Measurements from ENCODE around the gene ARHGEF17. TPM values are rescaled to one million over a fixed set of nuclear protein-coding genes. Genes with fewer than 3 reads are reported as not detected.

Gene ARHGEF17
- total RNA-seq, 1 donor from 2014 or later = 13.0 TPM

DNA sequence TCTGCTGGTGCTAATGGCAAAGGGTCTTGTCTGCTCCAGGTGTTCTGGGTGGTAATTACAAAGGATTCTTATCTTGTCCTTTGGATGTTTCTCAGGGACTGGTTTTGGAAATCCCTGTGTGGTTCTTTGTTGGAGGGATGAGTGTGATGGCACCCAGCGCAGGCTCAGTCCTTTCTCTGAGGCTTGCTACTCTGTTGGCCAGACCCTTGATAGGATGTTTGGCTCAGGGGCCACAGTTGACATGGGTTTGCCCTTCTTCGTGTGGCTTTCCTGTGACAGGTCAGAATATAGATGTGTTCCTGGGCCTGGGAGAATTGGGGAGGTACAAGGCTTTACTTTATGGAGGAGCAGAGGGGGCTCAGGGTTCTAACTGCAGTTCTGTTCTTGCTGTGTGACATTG, 4.0 kb downstream of the ARHGEF17 start:
- DNase-seq (ENCODE audit: low read depth, low spot score) = no peak

DNA sequence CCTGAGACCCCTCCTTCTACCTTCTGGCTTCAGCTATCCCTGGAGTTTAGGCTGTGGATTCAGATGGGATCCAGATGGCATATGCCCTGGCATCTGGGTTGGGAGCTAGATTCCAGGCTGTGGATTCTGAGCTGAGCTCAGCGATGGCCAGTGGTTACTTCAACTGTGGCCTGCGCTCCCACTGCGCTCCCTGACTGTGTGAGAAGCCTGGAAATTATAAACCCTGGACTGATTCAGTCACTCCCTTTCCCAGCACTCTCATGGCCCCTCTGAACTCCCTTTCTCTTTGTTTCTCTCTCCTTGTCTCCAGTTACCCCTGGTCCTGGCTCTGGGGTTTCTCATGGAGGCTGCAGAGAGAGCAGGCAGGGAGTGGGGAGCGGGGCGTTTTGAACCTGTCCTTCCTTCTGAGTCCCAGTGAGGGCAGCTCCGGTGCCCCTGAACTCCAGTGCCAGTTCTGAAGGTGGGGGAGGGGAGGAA, 4.8 kb downstream of the ARHGEF17 start:
- DNase-seq (ENCODE audit: low read depth, low spot score) = no peak

DNA sequence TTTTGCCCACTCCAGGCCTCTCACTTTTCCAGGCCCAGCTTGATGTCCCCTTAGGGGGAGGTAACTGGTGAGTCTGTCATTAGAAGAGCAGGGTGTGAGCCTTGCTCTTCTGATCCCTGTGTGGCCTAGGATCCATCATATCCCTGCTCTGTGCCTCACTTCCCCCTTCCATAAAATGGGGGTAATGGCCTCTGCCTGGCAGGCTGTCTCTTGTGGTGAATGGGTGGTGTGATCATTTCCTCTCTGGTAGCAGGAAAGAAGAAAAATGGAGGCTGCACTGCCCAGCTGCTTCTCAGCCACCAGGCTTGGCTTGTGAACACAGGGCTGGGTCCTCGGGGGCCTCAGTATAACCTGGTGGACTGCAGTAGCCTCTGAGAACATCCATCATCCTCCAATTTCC, 5.6 kb downstream of the ARHGEF17 start:
- no peak for DNase-seq (ENCODE audit: low read depth, low spot score)

DNA sequence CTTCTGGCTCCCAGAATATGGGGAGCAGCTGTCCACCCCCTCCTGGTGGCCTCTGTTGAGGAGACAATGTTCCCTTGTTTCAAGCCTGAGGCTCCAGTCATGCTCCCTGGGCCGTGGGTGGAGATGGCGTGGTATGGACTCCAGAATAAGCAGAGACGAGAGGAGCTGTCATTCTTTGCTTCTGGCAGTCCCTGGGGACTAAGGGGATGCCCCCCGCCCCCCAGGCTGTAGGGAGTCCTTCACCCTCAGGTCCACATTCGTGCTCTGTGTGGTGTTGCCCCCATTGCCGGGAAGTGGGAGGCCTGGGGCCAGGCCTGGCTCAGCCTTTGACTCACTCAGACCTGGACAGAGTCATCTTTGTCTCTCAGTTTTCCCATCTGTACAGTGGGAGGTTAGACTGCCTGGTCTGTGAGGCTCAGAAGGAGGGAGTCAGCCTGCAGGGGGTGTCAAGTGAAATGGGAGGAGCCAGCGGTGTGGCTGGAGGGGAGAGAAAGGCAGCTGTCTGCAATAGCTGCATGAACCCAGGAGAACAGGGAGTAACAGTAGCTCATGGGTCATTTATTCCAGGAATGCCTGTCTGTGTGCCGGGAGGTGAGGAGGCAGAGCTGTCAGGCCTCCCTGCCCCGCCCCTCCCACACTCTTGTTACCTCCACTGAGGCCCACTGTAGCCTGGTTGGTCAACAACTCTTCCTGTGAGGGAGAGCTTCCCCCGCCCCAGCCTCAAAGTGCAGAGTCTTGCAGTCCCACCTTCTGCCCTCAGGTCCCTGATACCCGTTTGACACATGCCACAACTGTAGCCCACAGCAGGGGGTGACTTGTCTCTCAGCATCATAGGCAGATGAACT, 6.3 kb downstream of the ARHGEF17 start:
- no peak for DNase-seq (ENCODE audit: low read depth, low spot score)

DNA sequence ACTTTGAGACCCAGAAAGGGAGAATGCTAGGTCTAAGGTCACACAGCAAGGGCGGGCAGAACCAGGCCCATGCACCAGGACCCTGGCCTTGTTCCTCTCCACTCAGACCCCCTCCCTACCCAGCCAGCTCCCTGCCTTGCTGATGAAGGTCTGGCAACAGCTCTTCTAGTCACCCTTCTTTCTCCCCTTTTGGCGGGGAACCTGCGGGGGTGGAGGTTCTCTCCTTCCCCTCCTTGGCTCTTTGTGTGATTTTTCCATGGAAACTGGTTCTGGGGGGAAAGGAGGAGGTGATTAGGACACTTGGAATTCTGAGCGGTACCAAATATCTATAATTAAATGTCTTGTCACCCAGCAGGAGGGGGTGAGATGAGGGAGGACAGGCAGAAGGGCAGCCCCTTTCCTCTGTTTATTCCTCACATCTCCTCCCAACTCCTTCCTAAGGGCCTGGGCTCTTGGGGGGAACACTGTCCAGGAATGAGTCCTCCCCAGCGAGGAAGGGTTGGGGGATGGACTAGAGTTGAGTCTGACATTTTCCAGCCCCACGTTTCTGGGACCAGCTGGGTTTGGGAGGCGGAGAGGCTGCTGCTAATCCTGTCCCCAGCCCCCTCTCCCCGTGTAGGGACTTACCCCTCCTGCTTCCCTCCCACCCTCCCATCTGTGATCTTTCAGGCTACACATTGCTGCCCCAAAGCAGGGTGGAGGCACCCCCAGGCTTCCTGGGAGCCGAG, 7.4 kb downstream of the ARHGEF17 start:
- DNase-seq (ENCODE audit: low read depth, low spot score) = no peak

DNA sequence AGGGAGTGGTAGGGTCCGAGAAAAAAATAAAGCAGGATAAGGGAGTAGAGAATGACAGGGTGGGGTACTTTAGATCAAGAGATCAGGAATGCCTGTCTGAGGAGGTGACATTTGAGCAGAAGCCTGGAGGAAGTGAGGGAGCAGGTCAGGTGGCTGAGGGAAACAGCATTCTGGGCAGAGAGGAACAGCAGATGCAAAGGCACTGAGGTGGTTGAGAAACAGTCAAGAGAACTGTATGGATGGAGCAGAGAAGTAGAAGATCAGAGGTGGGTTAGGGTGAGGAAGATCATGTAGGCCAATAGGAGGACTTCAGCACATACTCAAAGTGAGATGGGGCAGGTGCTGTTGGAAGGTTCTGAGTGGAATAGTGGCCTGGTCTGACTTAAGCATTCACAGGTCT, 8.3 kb downstream of the ARHGEF17 start:
- no peak for DNase-seq (ENCODE audit: low read depth, low spot score)

DNA sequence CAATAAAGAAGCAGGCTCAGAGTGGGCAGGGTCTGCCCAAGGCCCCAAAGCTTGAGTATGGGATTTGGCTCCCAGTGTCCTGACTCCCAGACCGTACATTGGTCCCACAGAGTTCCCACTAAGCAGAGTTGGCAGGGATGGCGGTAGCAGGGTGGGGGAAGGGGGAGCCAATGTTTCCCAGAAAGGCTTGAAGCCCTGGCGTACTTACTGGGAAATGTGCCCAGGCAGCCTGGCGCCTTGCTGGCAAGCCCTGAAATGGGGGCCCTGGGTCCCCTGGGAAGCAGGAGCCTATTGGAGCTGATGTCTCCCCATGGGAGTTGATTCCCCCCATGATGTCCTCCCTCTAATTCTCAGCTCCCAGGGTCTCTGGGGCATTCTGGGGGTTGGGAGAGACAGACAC, 9.3 kb downstream of the ARHGEF17 start:
- DNase-seq (ENCODE audit: low read depth, low spot score) = no peak

DNA sequence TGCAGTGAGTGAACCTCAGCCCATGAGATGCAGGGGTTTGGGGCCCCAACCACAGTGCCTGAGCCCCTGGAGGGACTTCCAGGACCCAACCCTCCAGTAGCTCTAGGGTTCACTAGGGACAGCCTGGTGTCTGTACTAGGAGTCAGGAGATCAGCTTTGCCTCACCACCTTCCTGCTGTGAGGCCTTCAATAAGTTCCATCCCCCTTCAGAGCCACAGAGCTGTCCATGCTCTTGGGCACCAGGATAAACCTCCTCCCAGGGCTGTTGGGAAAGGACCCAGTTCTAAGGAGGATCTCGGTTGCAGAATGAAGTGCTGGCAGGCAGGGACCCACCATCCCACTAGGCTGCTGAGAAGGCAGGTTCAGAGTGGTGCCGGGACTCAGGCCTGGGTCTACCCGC, 9.7 kb downstream of the ARHGEF17 start:
- no peak for DNase-seq (ENCODE audit: low read depth, low spot score)

DNA sequence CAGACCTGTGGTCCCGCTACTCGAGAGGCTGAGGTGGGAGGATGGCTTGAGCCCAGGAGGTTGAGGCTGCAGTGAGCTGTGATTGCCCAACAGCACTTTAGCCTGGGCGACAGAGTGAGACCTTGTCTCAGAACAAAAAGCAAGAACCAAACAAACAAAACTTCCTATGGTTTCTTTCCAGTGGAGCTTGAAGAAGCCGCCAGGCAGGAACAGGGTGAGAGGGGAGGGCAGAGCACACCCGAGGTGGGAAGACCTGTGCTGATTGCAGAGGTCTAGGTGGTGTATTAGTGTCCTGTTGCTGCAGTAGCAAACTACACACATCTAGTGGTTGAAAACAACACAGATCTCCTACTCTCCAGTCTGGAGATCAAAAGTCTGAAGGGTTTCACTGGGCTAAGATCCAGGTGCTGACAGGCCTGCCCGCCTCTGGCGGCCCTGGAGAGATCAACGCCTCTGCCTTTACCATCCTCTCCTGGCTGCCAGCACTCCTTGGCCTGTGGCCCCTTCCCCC, 10.5 kb downstream of the ARHGEF17 start:
- no peak for DNase-seq (ENCODE audit: low read depth, low spot score)

DNA sequence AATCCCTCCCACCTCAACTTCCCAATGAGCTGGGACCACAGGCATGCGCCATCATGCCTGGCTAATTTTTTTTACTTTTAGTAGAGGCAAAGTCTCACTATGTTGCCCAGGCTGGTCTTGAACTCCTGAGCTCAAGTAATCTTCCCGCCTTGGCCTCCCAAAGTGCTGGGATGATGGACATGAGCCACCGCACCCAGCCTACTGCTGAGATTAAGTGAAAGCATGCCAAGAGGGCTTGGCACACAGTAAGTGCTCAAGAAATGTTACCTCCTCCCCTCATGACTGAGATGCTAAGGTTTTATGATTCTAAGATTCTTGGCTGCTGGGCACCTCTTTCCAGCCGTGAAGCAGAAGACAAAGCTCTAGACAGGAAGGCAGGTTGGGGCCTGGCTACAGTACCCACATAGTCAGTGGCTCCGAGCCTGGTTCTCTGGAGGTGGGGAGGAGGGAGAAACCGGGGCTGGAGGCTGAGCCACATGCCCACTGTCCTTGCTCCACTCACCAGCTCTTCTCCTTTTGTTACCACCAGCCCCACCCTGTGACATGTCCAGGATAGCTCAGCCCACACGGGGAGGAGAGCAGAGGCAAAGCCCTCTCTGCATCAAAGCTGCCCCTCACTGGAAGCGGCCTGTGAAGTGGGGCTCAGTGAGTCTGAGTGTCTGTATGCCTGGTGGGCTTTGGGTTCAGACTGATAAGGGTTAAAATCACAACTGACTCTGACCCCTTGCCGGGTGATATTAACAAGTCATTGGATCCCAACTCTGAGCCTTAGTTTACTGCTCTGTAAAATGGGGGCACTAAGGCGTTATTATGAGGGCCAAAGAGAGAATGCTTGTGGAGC, 12.9 kb downstream of the ARHGEF17 start:
- DNase-seq (ENCODE audit: low read depth, low spot score) = no peak

DNA sequence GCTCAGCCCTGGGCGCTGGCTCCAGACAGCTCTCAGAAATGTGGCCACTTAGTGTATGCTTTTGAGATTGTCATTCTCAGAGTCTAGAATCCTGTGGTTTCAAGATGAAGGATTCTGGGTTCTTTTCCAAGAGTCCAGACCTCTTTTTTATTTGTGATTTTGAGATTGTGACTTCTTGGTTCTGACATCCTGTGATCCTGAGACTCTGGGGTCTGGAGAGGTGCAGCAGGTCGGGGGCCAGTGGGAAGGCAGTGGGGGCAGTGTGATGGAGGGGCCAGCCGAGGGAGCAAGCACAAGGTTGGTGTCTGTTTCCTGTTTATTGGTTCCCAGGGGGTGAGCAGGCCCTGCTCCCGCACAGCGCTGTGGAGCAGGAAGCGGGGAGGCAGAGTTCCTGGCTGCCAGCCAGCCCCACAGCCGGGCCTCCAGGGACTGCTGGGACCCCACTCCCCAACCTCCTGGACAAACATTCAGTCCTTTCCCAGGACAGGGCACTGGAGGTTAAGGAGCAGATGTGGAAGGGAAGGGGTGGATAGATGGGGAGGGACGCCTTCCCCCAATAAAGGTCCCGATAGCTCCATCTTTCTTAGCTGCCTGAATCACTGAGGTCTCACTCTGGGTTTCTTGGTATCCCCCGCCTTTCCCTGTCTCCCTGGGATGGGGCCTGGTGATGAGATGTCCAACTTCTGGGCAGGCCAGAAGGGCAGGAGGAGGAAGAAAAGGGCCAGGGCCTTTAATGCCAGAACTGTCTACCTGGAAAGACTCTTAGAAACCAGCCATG, 13.7 kb downstream of the ARHGEF17 start:
- DNase-seq (ENCODE audit: low read depth, low spot score) = peak; percentile 85

DNA sequence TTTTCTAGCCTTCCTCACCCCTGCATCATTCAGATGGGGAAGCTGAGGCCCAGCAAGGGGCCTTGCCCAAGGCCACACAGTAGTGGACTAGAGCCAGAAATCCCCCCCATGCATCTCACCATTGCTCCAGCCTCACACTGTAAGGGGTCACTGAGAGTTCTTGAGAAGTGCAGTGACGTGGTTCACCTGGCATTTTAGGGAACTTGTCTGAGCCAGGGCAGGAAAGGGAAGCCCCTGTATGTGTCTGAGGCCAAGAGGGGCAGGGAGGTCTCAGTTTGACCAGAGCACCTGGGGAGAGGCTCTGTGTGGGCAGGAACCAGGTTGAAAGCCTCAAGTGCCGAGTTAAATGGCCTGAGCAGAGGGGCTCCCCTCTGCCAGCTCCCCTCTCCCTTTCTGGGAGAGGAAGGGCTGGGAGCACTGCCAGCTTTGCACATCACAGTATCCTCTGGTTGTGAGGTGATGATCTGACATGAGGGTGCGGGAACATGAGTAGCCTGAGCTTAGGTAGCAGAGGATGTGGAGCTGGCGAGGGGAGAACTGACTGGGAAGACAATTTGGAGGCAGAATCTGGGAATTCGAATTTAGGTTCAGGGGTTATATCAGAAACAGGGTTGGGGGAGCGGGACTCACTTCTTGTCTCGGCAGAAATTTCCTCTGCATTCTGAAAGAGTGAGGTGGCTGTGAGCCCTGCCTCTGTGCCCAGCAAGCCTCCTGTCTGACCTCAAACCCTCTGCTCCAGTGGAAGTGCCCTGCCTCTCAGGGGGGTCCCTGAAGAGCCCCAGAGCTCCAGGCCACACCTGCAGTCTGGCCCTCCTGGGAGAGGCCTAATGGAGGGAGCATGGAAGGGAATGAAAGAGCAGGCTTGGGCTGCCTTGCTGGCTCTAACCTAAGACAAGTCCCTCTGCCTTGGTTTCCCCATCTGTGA, 14.6 kb downstream of the ARHGEF17 start:
- no peak for DNase-seq (ENCODE audit: low read depth, low spot score)

DNA sequence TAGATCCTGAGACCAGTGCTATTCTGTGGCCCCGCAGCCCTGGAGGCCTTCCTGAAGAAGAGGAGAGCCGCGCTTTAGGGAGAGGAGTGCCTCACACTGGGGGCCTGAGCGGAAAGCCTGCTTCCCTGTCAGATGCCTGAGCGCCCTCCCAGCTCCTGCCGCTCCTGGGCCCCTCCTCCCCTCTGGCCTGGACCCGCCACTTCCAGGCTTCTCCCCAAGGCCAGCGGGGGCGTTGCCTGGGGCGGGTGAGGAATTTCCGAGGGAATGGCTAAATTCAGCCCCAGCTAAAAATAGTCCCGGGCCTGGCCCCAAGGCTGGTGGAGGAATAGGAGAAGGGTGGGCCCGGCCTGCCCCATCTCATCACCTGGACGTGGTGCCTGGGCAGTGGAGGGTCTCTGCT, 15.4 kb downstream of the ARHGEF17 start:
- DNase-seq (ENCODE audit: low read depth, low spot score) = no peak

DNA sequence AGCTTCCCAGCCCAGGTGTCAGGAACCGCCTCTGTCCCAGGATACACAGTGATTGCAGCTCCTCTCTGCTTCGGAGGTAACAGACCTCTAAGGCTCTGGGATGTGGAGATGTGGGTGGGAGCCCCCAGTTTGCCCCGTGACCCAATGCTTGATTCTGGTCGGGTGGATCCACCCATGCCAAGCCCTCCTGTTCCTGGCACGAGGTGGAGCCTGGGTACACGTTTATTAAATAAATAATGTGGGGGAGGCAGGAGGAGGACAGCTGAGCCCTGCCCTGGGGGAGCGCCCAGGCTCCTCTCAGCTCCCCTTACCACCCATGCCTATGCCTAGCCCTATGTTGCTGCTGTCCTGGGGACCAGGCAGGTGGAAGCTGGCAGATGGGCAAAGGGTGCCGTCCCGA, 16.0 kb downstream of the ARHGEF17 start:
- DNase-seq (ENCODE audit: low read depth, low spot score) = no peak

DNA sequence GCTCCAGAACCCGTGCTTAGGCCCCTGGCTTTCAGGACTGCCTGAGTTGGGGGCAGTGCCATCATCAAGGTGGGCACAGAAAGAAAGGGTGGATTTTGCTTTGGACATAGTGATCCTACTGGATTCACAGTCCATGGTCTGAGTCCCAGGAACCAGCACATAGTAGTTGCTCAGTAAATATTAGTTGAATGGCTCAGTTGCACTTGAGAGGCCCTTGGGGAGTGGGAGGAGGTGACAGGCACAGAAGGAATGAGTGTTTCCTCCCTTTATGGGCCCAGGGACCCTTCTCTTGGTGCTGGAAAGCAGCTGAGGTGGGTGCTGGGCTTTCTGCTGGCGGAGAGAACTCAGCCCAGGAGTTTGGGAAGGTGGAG, 16.6 kb downstream of the ARHGEF17 start:
- DNase-seq (ENCODE audit: low read depth, low spot score) = no peak

DNA sequence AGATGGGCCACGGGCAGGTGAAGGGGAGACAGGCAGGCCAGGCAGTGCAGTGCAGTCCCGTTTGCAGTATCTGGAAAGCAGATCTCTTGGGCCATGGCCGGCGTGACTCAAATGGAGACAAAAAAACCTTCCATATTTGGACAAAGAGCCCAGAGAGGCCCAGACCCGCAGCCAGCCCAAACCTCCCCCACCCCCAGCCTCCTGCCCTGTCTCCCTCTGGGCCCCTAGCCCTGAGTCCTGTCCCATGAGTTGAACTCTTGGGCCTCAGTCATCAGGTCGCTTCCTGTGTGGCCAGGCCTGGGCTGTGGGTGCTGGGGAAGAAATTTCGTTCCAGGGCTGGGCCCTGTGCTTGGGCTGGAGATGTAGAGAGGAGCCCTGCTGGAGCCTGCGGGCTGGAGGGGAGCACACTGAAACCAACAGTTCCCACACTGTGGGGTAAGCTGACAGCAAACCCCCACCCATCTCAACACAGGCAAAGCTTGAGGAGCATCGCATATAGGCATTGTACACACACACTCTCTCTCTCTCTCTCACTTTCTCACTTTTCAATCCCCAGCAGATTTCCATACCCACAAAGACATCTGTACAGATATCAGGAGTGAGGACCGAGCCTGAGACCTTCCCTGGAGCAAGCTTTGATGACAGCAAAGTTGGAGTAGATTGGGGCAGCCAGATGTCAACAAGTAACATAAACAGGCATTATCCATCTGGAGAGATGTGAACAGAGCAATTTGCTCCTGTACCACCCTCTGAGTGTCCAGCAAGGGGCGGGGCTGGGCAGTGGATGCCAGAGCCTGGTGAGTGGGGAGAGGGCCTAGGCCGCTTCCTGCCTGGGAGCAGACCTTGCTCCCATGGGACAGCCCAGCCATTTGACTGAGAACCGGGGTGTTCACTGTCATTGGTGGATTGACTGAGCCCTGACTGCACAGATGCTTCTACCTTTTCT, 17.2 kb downstream of the ARHGEF17 start:
- DNase-seq (ENCODE audit: low read depth, low spot score) = no peak

DNA sequence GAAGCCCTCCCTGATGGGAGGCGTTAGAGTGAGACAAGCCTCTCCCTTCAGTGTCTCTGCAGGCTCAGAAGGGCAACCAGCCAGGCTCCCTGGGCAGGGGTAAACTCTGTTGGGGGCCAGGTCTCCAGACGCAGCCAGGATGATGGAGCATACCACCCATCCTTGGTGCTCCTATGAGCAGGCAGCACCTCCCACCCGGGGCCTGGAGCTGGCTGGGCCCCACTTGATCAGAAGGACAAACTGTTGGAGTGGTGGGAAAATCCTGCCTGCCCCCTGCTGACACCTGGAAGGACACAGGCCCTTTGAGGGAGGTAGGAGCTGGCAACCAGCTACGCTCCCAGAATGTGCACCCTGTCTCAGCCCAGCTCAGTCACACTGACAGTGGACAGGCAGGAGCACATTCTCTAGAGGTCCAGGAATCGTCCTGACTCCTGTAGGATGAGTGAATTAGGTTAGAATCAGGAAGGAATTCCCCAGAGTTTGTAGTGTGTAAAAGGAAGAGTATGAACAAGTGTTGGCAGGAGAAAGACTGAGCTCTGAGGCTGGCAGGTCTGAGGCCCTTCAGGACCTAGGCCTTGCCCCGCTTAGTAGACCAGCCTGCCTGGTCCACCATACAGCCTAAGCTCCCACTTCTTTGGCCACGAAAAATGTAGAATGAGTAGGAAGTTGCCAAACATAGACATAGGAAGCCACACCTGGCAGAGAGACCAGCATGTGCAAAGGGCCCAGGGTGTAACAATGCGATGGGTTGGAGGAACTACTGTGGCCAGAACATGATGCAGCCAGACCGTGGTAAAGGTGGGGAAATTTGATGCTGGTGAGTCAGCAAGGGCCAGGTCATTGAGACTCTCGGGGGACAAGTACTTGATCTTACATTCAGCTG, 19.1 kb downstream of the ARHGEF17 start:
- no peak for DNase-seq (ENCODE audit: low read depth, low spot score)
